ENCODE results near the gene RABEP1.

The RABEP1 gene

GRCh38 chr17:5272322-5272721 is 9.8 kb upstream of the RABEP1 start:
- DNase-seq (ENCODE audit: low read depth in 2 of 2), result peak; percentile 10 to 25

- peak; percentile 21 to 30 for DNase-seq (ENCODE audit: low read depth in 2 of 2)
Observed at GRCh38 chr17:5282642-5283217, 646 bp downstream of the RABEP1 start.

- DNase-seq (ENCODE audit: low read depth in 2 of 2), result no peak
Observed at GRCh38 chr17:5283571-5284315, 1.7 kb downstream of the RABEP1 start.

- no peak for DNase-seq (ENCODE audit: low read depth in 2 of 2)
Observed at GRCh38 chr17:5284681-5285080, 2.6 kb downstream of the RABEP1 start.

- no peak for DNase-seq (ENCODE audit: low read depth in 2 of 2)
Observed at GRCh38 chr17:5286846-5287245, 4.8 kb downstream of the RABEP1 start.

- DNase-seq (ENCODE audit: low read depth in 2 of 2), result no peak
Observed at GRCh38 chr17:5291683-5292350, 9.7 kb downstream of the RABEP1 start.

- DNase-seq (ENCODE audit: low read depth in 2 of 2), result no peak
Observed at GRCh38 chr17:5297245-5297644, 15.2 kb downstream of the RABEP1 start.

GRCh38 chr17:5299383-5299782 is 17.3 kb downstream of the RABEP1 start:
- no peak for DNase-seq (ENCODE audit: low read depth in 2 of 2)

- DNase-seq (ENCODE audit: low read depth in 2 of 2), result no peak
Observed at GRCh38 chr17:5304636-5305035, 22.6 kb downstream of the RABEP1 start.

GRCh38 chr17:5309851-5310250 is 27.8 kb downstream of the RABEP1 start:
- DNase-seq (ENCODE audit: low read depth in 2 of 2), result no peak

GRCh38 chr17:5325851-5326250 is 43.8 kb downstream of the RABEP1 start:
- no peak for DNase-seq (ENCODE audit: low read depth in 2 of 2)

- DNase-seq (ENCODE audit: low read depth in 2 of 2), result no peak
Observed at GRCh38 chr17:5329784-5330557, 47.9 kb downstream of the RABEP1 start.

GRCh38 chr17:5330981-5331380 is 48.9 kb downstream of the RABEP1 start:
- no peak for DNase-seq (ENCODE audit: low read depth in 2 of 2)

GRCh38 chr17:5331506-5331905 is 49.4 kb downstream of the RABEP1 start:
- no peak for DNase-seq (ENCODE audit: low read depth in 2 of 2)

- no peak for DNase-seq (ENCODE audit: low read depth in 2 of 2)
Observed at GRCh38 chr17:5344914-5345313, 62.8 kb downstream of the RABEP1 start.

GRCh38 chr17:5352681-5353289 is 70.7 kb downstream of the RABEP1 start:
- DNase-seq (ENCODE audit: low read depth in 2 of 2), result no peak

- DNase-seq (ENCODE audit: low read depth in 2 of 2), result no peak
Observed at GRCh38 chr17:5354310-5354709, 72.2 kb downstream of the RABEP1 start.

GRCh38 chr17:5354886-5355415 is 72.9 kb downstream of the RABEP1 start:
- no peak for DNase-seq (ENCODE audit: low read depth in 2 of 2)

- DNase-seq (ENCODE audit: low read depth in 2 of 2), result no peak
Observed at GRCh38 chr17:5355421-5356129, 73.5 kb downstream of the RABEP1 start.

GRCh38 chr17:5361426-5361825 is 79.3 kb downstream of the RABEP1 start:
- DNase-seq (ENCODE audit: low read depth in 2 of 2), result no peak

Data from activated CD4-positive, alpha-beta T cell treated with anti-CD3 and anti-CD28 coated beads for 24 hours (primary cell).